ENCODE results near the gene IFNAR2.
"Not testable (repeated sequence)": the region's sequence is repeated elsewhere in the genome, so short reads cannot be mapped to it uniquely, and the experiment has no call there.

The IFNAR2 gene

DNA sequence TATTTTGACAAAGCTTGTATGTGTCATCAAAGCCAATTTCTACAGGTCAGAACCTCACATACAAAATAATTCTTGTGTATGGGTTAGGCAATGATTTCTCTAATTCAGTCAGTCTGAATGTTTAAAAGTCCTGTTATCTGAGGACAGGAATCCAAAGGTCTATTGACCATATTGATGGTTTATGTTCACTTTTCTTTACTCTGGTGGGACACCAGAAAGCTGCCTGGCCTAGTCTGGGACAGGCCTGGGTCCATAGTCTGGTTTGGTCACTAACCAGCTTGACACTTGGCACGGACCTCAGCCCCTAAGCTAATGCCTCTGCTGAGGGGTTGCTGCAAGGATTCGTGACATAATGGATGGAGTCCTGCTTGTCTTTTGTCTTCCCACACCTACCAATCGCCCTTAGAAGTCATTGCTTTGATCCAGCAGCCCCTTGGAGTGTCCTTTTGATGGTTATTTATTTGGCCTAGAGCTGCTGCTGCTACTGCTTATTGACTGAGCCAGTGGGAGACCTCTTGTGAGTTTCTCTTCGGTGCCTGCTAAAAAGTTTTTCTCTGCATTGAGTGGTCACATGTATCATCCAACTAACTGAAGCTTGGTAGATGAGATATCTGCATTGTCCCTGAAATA, 15.7 kb downstream of the IFNAR2 start:
- DNase-seq: no peak

DNA sequence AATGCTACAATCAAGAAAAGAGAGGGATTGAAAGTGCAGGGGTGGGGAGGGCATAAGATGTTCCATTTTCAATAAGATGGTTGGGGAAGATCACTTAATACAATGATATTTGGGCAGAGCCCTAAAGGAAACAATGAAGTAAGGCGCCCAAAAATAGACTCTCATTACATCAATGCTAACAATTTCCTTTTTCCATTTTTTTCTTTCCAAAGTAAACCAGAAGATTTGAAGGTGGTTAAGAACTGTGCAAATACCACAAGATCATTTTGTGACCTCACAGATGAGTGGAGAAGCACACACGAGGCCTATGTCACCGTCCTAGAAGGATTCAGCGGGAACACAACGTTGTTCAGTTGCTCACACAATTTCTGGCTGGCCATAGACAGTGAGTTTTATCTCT, 16.8 kb downstream of the IFNAR2 start:
- no peak for DNase-seq

DNA sequence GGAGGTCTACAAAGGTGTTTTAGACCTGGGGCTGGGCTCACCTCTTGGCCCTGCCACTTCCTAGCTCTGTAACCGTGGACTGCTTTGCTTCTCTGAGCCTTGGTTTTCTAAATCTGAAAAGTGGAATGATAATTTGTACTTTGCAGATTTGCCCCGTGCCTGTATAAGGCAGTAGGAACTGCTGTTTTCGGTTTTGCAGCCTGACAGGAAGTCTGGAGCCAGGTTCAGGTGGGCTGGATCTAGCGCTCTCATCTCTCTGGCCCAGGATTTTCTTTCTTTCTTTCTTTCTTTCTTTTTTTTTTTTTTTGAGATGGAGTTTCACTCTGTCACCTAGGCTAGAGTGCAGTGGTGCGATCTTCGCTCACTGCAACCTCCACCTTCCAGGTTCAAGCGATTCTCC, 17.2 kb downstream of the IFNAR2 start:
- DNase-seq: no peak

DNA sequence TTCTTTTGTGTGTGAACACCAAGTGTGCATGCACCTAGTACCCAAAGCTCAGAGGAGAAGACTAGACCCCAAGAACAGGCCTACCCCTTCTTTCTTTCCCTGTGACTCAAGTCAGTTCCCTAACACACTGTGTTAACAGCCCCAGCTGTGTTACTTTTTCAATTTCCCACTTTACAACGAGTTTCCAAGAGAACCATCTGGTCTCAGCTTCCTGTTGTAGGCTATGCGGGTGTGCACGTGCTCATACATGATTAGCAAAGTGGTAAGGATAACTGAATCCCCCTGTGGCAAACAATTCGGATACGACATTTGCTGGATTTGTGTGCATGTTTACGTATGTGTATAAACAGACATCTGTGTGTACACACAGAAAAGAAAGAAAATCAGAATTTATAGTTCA, 17.9 kb downstream of the IFNAR2 start:
- DNase-seq: no peak

DNA sequence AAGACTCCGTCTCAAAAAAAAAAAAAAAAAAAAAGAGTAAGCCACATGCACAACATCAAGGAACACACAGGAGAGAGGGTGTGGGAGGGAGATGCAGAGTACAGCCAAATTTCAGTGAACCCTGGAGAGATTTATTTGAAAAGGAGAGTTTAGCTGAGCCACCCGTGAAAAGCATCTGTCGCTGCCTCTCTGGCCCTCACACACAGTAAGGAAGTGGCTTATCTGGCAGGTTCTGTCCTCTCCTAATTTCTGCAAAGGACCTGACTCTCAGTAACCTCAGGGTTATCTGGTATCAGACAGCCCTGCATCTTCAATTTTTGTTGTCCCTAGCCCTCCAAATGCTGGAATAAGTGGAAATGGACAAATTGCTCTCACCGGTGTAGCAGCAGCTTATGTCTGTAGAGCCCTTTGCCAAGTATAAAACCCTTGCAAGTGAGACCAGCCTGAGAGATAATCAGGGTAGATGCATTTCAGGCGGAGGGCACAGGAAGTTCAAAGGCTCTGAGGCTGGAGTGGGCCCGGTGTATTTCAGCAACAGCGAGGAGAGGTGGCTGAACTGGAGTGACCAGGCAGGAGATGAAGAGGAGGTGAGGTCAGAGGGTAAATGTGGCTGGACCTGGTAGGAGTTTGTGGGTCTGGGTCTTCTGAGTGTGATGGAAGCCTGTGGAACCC, 19.7 kb downstream of the IFNAR2 start:
- DNase-seq: no peak

DNA sequence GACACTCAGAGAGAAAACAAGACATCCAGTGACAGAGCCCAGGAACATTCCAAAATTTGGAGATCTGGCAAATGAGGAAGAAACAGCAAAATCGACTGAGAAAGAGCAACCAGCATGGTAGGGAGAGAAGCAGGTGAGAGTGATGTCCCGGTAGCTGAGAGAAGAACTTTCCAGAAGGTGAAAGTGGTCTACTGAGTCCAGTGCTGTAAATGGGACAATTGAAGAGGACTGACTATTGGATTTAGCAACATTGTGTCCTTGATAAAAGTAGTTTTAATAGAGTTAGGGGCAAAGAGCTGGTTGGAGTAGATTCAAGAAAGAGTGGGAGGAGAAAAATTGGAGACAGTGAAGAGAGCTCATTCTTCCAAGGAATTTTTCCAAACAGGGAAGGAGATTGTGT, 21.4 kb downstream of the IFNAR2 start:
- no peak for DNase-seq

DNA sequence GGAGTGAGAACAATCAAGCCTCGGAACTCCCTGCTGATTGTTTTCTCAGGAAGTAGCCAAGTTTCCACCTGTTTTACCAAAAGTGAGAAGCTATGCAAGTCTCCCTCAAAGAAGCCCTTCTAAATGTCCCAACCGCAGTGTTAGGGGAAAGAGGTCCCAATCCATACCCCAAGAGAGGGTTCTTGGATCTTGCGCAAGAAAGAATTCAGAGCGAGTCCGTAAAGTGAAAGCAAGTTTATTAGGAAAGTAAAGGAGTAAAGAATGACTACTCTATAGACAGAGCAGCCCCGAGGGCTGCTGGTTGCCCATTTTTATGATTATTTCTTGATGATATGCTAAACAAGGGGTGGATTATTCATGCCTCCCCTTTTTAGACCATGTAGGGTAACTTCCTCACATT, 23.6 kb downstream of the IFNAR2 start:
- not testable (repeated sequence) for DNase-seq

DNA sequence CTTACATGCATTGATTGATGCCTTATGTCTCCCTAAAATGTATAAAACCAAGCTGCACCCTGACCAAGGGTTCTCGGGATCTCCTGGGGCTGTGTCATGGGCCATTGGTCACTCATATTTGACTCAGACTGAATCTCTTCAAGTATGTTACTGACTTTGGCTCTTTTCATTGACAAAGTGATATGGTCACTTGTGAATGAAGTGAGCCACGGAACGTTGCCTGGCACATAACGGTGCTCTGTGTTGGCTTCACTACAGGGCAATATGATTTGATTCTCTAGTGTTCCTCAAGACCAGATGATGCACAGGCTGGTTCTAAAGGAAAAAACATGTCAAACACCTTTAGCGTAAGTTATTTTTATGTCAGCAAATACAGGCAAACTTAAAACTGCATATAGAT, 25.0 kb downstream of the IFNAR2 start:
- DNase-seq: no peak

DNA sequence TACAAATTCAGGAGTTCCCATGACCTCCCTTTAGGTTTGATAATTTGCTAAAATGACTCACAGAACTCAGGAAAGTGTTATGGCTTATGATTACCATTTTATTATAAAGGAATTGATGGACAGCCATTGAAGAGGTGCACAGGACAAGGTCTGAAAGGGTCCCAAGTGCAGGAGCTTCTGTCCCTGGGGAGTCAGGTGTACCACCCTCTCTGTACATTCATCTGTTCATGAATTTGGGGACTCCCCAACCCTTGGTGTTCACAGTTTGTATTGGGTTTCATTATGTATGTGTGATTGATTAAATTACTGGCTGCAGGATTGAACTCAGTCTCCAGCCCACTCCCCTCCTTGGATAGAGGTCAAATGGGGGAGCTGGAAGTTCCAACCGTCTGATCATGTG, 25.7 kb downstream of the IFNAR2 start:
- no peak for DNase-seq

DNA sequence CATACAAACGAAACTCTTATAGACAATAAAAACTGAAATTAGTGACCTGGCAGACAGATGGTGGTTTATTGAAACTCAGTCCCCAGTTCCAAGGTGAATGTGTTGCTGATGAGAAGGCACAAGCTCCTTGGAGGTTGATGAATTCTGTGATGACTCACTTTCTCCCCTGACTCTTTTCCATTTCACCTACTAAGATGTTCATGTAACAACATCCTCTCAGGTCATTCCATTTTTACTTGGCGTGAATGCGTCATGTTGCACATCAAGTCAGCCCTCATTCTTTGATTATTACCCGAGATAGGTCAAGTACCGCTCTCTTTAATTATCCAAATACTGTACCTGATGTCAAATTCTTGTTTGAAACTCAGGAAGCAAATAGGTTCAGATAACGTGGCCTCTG, 26.3 kb downstream of the IFNAR2 start:
- DNase-seq: no peak

DNA sequence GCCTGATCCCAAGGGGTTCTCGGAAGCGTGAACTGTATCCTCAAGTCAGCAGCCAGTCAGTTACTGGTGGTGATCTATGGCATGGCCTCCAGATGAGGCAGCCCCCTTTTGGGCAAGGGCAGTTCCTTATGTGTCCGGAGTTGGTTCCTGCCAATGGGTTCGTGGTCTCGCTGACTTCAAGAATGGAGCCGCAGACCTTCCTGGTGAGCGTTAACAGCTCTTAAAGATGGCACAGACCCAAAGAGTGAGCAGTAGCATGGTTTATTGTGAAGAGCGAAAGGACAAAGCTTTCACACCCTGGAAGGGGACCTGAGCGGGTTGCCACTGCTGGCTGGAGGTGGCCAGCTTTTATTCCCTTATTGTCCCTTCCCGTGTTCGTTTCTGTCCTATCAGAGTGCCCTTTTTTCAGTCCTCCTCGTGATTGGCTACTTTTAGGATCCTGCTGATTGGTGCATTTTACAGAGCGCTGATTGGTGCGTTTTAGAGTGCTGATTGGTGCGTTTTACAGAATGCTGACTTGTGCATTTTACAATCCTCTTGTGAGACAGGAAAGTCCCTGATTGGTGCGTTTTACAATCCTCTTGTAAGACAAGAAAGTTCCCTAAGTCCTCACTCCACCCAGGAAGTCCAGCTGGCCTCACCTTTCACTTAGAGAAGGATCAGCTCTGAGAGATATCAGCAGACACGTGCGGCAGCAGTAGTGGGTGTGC, 27.5 kb downstream of the IFNAR2 start:
- no peak for DNase-seq

DNA sequence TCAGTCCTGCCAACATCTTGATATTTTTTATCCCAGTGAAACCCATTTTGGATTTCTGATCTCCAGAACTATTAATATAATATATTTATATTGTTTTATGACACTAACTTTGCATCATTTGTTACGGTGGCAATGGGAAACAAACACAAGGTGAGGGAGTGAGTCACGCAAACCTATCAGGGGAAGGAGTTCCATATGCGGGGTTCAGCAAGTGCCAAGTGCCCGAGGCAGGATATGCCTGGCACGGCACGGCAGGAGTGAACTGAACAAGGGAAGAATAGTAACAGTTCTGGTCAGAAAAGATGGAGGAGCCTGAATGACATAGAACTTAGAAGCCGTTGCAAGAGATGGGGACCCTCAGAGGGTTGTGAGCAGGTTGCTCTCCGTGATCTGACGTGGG, 28.7 kb downstream of the IFNAR2 start:
- DNase-seq: no peak

DNA sequence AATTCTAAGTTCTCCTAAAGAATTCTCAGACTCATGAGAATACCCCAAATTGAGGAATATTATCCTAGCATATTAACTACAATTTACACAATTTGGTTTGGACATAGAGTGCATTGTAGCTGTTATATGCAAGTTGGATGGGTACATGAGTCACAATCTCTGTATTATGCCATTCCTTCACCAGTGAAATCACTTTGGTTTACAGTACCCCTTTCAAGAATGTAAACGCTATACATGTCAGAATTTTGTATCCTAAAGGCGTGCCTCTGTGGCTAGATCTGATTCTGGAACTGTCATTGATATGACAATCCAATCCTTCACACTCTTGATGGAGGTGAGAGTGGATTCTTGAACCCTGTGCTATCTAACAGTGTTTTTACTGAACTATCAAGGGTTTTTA, 29.7 kb downstream of the IFNAR2 start:
- no peak for DNase-seq

DNA sequence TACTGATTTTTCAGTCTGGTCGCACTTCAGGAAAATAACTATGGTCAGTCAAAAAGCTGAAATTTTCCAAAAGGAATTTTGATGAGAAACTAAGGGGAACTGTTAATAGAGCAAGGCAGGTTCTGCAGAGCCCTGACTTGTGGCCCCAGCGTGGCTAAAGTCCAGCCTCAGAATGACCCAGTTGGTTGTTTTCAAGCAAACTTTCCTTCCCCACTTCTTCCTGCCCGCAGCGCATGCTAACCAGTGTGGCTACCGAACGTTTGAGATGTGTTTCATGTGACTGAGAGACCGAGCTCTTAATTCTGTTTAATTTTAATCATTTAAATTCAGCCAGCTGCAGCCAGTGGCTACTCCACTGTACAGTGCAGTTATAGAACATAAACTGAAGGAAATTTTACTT, 30.3 kb downstream of the IFNAR2 start:
- DNase-seq: no peak

DNA sequence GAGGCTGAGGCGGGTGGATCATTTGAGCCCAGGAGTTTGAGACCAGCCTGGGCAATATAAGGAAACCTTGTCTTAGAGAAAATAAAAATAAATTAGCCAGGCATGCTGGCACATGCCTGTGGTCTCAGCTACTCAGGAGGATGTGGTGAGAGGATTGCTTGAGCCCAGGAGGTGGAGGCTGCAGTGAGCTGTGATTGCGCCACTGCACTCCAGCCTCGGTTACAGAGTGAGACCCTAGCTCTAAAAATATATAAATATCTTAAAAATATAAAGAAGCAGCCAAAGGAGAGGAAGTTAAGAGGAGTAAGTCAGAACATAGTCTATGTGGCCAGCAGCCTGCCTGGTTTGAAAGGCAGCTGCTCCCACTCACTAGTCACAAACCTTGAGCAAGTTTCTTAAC, 31.9 kb downstream of the IFNAR2 start:
- DNase-seq: no peak

DNA sequence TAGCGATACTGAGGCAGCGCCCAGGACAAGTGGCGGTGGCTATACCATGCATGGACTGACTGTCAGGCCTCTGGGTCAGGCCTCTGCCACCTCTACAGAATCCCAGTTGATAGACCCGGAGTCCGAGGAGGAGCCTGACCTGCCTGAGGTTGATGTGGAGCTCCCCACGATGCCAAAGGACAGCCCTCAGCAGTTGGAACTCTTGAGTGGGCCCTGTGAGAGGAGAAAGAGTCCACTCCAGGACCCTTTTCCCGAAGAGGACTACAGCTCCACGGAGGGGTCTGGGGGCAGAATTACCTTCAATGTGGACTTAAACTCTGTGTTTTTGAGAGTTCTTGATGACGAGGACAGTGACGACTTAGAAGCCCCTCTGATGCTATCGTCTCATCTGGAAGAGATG, 33.2 kb downstream of the IFNAR2 start:
- no peak for DNase-seq

DNA sequence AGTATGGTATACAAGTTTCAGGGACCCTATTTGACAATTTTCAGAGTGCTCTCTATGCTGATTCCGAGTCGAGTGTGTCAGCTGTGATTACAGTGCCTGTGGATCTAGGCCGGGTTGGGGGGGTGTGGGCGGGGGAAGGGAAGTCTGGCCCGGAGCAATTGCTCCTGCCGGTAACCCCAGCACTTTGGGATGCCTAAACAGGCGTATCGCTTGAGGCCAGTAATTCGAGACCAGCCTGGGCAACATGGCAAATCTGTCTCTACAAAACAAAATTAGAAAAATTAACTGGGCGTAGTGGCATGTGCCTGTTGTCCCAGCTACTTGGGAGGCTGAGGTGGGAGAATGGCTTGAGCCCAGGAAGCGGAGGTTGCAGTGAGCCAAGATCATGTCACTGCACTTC, 34.8 kb downstream of the IFNAR2 start:
- no peak for DNase-seq

DNA sequence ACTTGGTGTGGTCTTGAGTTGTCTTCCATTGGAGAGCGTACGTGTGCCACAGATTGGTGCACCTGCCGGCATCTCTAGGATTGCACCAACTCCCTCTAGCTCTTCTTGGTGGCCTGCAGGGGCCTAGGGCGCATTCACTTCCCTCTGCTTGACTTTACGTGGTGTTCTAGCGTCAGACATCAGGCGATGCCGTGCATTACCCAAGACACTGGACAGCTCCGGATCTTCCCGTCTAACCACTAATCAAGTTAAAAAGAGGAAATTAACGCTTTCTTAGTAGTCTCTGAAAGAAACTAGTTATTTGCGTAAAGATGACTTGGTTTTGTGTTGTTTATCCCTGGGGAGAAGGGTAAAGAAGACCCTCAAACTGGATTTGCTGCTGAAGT, 35.9 kb downstream of the IFNAR2 start:
- no peak for DNase-seq

DNA sequence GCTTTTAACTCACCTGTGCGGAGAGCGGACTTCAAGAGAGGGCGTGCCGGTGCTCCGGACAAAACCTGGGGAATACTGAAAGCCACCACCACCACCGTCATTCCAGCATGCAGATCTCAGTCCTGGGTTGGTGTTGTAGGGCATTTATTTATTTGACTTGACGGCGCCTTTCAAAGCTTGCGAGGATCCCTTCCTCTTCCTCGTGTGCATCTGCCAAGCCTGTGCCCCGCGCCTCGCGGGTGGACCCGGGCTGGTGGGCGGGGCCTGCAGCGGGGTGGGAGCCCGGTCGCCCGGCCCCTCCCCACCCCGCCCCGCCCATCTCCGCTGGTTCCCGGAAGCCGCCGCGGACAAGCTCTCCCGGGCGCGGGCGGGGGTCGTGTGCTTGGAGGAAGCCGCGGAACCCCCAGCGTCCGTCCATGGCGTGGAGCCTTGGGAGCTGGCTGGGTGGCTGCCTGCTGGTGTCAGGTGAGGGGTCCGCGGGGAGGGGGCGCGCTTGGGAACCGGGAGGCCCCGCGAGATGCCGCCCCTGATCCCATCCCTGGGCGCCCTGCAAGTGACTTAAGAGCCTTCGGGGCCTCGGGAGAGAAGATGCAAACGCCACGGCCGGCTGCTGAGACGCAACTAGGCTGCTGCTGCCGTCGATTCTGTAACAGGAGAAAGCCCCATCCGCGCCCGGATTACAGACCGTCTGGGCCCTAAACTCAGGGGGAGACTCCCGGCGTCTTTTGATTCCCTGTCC, 36.5 kb downstream of the IFNAR2 start, which contains the start of gene IL10RB:
IL10RB (plus strand) TSS at position 318 of the 739 bp plus-strand sequence; CDS start at position 417, 99 bp downstream.
- DNase-seq: no peak

DNA sequence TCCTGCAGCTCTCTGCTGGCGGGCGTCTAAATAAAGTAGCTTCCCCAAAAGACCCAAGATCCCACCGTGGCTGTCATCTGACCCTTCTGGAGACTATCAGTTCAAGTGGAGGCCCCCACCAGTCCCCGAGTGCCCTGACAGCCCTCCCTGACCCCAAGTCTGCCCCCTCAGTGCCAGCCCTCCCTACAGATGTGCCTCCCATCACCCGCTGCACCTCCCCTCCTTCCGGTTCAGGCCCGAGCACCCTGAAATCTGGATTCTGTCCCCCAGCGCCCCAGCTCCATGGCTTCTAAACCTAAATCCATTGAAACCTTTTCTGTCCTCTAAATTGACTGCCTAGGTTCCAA, 37.0 kb downstream of the IFNAR2 start:
- no peak for DNase-seq

DNA sequence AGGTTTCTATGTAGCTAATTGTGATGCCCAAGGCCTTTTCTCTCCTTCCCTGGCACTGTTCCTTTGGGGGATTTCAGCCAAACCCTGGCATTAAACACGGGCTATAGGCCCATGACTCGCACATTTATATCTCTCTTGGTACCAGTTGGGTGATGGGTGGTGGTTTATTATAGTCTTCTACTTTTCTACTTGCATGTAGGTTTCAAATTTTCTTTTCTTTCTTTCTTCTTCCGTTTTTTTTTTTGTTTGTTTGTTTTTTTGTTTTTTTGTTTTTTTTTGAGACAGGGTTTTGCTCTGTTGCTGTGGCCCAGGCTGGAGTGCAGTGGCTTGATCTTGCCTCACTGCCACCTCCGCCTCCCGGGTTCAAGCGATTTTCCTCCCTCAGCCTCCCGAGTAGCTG, 37.5 kb downstream of the IFNAR2 start:
- no peak for DNase-seq

DNA sequence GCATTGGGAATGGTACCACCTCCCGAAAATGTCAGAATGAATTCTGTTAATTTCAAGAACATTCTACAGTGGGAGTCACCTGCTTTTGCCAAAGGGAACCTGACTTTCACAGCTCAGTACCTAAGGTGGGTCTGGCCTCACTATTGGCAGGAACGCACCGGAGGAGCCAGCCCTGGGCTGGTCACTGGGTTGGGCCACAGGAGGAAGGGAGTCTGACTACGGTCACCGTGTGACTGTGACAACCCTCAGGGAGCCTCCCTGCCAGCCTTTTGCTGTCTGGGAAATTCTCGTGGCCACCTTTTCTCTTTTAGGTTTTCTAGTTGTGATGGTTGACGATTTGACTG, 38.6 kb downstream of the IFNAR2 start:
- no peak for DNase-seq

DNA sequence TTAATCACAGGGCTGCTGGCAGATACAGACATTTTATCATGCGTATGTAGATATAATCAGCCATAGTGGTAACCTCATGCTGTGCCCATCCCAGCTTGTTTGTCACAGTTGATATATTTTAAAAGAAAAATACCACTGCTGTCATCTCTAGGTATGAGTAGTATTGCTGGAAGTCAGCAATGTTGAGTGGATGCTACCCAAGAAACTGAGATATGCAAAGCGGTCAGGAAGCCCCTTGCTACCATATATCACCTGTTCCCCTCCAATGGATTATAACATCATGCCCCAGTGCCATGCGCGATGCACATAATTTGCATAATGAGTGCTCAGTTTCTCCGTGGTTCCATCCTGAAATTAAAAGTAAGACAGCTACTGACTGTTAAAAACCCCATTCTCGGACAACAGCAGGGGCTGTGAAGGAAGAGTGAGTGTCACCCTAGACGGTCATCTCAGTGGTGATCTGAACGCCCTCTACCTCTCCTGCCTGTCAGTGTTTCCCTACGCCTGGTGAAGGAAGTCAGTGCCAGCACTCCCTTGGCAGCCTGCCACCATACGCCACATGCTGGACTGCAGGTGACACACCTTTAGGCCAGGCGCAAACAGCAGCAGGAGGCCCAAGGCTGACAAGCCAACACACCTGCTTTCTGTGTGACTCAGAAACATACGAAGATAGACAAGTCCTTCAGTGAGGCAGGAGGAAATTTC, 39.2 kb downstream of the IFNAR2 start:
- DNase-seq: no peak

Data from NCI-H1048 (cell line).